Measurements from ENCODE around the gene RBMS3.
"Not testable (repeated sequence)": the region's sequence is repeated elsewhere in the genome, so short reads cannot be mapped to it uniquely, and the experiment has no call there.

Gene RBMS3

DNA sequence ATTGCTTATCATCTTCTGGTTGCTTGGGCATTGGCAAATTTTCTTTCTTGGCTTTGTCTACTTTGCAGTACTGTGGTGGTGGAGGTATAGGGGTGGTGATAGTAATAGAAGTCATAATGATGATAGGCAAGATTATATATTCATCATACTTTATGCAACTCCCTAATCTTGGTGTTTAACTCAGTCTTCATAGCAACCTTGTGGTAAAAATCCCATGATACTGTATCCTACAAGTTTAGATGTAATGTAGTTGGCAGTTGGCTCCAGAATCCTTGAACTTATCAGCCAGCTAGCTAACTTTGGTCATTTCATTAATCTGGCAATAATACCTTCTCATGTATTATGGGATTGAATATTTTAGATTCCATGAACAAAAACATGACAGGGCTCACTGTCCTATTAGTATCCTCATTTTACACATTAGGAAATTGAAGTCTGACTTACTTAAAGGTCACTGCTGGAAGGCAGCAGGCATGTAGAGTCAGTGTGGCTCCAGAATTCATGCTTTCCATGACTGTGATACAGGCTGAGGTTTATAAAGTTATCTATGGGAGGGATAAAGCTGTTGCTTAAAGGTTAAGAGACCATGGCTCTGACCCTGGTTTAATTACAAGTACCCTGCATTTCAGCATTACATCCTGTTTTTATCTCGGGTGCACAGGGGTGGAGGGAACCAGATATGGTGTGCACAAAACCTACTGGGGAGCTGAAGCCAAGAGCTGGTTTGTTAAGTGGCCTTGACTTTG lies 33.3 kb downstream of the RBMS3 start:
- no peak for DNase-seq

GRCh38 chr3:29314727-29315088 lies 33.8 kb downstream of the RBMS3 start:
- no peak for DNase-seq

- DNase-seq = no peak
Measured at GRCh38 chr3:29317659-29318173, 36.8 kb downstream of the RBMS3 start.

DNA sequence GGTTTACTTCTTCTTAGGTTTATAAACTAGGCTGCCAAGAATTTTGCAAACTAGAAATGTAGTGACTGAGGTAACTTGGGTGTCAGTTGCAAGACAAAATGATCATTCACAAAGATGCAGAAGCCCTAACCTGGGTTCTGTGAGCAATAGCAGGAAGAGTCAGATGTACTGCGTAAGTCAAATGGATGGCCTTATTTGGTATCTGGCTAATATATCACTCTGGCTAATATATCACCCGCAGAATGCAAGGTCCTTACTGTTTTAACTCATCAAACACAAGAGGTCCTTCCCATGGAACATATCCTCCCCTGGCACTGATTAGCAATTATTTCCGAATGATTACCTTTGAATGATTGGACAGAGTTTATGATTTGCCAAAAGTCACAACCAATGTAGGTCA lies 37.4 kb downstream of the RBMS3 start:
- DNase-seq = no peak

GRCh38 chr3:29319262-29319661 lies 38.4 kb downstream of the RBMS3 start:
- no peak for DNase-seq

GRCh38 chr3:29319798-29320197 lies 38.9 kb downstream of the RBMS3 start:
- no peak for DNase-seq

GRCh38 chr3:29322586-29322985 lies 41.7 kb downstream of the RBMS3 start:
- DNase-seq = no peak

DNA sequence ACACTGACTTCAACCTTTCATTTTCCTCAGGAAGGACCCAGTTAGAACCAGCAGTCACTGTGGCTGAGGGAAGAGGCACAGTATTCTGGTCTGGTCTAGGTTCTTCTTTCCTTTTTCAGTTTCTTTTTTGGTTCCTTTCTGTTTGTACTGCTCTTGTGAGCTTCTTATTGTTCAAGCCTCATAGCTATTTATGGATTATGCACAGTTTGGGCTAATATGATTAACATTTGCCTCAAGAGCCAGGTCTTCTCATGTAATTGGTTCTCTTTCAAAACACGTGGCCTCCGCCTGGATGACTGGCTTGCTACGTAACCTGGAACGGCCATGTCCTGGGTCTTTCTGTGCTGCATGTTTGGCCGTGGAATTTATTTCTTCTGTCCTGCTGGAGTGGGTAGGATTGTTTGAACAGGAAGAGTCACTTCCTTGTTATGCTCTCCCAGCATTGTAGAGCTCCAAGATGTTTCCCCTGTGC lies 43.3 kb downstream of the RBMS3 start:
- DNase-seq = peak; percentile 64

GRCh38 chr3:29326540-29326939 lies 45.7 kb downstream of the RBMS3 start:
- DNase-seq = not testable (repeated sequence)

DNA sequence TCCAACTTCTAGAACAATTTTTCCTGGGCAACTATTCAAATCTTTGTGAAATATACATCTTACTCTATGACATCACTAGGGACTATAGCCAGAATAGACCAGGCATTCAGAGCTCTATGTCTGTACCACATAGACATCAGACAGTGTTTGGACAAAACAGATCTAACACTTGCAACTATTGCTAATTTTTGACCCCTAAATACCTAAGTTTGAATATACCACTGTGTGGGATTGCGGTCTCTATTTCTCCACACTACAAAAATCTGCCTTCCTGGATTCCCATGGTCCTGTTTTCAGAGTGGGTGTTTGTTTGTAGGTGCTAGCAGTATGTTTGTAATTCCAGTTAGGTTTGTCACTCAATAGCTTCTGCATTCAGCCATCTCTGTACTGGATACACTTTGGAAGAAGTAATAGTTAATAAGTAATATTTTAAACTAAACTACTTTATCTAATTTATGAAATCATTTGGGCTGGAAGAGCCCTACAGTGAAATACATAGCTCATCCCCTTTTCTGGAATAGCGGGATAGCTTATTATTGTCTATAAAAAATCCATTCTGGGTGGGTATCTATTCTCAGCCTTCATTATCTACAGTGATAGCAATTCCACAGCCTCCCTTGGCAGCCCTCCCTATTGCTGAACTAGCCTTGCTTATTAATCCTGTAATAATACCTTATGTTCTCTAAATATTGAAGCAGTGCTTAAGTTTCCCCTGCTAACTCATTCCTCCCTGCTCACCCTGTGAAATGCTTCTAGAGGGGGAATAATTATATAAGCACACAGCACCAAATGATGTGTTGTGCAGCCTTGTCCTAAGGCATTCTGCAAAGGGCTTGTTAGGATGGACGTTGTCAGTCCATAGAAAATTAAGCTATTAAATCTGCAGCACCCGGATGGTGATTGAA lies 49.4 kb downstream of the RBMS3 start:
- DNase-seq = no peak

DNA sequence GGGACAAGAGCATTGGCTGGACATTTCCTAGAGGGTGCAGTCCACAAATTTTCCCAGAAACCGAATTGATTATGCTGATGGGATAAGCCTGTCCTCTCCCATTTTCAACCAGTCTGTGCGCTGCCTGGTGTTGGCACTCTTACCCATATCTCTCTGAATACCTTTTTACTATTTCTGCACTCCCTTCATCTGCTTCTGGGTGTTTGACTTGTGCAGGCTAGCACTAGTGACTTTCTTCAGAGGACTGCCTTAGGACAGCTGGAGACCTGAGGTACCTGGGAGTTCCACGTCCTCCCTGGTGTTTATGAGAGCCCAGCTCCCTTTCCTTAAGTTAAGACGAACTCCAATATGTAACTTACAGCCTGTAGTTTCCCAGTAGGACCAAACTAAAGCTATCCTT lies 50.2 kb downstream of the RBMS3 start:
- no peak for DNase-seq

GRCh38 chr3:29331456-29332194 lies 50.8 kb downstream of the RBMS3 start:
- no peak for DNase-seq

GRCh38 chr3:29332195-29332637 lies 51.3 kb downstream of the RBMS3 start:
- no peak for DNase-seq

DNA sequence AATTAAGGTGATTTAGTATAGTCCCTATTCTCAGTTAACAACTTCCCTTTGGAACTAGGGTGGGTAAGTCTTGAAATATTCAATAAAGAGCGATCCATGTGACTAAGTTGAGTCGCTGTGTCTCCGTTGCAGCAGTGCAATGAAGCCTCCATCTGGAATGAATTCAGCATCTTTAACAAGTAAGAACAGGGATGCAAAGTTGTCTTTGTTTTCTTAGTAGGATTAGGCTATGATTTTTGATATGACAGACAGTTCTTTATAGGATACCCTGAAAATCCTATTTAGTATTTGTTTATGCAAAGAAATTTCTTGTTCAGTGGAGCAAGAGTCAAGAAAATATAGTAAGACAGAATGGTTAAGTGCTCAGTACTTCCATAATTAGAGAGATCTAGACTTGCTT lies 52.7 kb downstream of the RBMS3 start:
- no peak for DNase-seq

DNA sequence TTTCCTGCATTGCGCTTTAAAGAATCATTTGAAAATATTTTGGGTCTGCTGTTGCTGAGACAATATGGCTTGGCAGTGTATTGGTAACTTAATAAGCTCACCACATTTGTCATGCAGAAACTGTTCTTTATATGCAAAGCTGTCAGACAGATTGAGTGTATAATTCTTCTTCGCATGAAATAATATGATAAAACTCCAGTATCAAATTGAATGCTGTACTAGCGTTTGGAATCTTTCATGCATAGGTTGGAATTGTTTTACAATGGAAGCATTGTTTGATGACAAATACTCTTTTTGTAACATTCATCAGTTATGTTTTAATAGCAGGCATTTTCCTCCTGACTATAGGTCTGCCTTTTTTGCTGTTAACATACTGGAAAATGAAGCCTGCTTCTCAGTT lies 53.8 kb downstream of the RBMS3 start:
- no peak for DNase-seq

DNA sequence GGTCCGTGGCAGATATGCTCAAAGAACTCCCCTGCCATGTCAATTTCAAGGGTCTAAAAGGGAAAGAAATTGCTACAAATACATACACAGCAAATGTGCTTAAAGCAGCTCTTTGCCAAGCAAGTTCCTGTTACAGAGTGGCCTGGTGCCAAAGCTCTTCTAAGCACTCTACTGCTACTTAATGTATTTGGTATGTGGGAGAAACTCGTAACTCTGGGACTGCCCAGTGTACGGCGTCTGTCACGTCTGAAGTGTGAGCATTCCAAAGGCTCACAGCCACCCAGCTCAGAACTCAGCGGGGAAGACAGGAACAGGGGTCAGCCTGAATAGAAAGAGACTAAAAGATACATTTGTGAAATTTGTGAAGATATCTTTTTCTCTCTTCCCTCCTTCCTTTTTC lies 54.6 kb downstream of the RBMS3 start:
- peak; percentile 60 for DNase-seq

DNA sequence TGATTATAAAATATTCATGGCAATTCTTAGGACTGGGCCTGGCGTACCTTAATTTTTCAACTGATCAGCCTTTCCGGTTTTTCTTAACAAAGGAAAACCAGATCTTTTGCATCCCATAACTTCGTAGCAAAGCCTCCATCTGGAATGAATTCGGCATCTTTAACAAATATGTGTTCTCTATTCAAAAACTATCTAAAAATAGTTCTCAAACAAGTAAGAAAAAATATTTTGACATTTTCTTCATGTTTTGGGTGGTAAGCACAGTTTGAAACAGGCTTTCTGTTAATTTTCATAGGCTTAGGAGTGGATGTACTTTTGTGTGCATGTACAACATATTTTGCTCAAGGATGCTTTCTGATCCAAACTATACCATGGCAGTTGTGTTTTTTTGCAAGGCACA lies 55.1 kb downstream of the RBMS3 start:
- DNase-seq = no peak

- DNase-seq = no peak
Measured at GRCh38 chr3:29337565-29337964, 56.7 kb downstream of the RBMS3 start.

DNA sequence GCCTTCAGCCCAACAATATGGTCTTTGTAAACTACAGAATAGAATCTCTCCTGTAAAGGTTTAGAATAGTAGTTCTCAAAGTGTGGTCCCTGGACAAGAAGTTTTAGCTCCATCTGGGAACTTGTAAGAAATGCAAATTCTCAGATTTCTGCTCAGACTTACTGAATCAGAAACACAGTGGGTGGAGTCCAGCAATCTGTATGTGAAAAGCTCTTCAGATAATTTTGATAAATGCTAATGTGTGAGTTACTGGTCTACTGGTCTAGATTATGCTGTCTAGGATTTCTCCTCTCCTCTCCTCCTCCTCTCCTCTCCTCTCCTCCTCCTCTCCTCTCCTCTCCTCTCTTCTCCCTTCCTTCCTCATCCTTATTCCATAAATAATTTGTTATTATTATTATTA lies 57.5 kb downstream of the RBMS3 start:
- no peak for DNase-seq

DNA sequence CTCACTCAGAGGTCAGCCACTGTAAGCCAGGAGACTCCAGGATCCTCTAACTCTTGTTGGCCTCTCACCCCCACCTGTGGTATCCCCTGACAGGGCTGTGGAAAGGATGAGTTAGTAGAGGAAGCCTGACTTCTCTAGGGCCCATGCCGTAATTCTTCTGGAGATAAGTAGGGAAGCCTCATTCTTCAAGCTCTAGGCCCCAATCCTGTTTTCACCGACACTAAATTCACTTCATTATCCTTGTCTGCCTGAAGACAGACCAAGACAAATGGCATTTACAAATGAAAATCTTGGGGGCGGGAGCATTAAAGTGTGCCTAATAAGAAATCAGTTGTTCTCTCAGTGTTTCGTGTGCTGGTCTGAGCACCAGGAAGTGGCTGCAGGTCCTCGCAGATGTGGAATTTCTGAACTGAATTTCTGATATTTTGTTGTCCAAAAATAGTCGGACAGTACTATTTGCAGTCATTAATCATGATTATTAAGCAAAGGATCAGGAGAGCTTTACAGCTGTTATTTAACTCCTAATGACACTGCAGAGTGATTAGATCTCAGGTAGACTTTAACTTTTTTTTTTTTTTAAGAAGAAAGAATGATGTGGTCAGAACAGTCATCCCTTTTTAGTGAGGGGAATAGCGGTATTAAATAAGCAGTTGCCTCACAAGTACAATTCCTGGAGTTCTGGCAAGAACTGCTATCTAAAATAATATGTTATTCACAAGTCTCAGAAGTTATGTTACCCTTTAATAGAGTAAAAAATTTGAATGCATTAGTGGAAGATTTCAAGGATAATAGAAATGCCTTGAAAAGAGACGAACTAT lies 58.4 kb downstream of the RBMS3 start:
- no peak for DNase-seq

GRCh38 chr3:29344154-29344553 lies 63.3 kb downstream of the RBMS3 start:
- DNase-seq = no peak

DNA sequence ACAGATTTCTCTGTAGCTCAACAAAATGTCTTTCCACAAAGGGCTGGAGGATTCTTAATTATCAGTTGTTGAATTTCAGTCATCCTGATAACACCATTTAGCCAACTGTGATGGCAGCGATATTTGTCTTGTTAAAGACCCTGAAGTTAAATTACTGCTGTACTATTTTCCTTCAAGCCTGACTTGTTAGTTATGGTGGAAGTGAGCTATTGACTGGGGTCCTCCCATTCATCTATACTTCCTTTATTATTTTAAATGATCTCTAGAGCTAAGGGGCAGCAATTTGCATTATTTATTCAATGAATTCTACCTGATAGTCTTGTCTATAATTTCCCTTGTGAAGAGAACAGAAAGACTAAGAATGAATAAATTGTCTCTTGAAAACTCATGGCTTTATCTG lies 64.1 kb downstream of the RBMS3 start:
- DNase-seq = no peak

Data from DMS53 (cell line).